GM19238 (cell line): ENCODE data around the gene ST3GAL4.

Experiments
- DNase-seq: peaks from one replicate; pipeline ENCODE4 v3.0.0; 2011; ENCODE audit warnings: low spot score; ENCODE audit not compliant: insufficient read length

Gene ST3GAL4

DNA sequence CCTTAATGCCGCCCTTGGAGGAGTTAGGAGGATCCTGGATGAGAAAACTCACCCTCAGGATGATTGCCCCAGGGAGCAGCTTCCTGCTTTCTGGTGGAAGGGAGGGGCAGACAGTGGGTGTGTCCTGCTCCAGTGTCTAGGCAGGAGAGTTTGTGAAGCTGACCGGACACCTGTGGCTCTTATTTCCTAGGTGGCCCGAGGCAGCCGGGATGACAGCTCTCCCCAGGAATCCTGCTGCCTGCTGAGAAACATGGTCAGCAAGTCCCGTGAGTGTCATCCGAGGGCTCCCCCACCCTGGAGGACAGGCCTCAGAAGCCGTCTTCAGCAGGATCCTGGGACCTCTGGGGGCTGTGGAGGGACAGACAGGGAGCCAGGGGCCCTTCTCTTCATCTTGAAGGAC lies 50.4 kb downstream of the ST3GAL4 start:
- DNase-seq: no peak

DNA sequence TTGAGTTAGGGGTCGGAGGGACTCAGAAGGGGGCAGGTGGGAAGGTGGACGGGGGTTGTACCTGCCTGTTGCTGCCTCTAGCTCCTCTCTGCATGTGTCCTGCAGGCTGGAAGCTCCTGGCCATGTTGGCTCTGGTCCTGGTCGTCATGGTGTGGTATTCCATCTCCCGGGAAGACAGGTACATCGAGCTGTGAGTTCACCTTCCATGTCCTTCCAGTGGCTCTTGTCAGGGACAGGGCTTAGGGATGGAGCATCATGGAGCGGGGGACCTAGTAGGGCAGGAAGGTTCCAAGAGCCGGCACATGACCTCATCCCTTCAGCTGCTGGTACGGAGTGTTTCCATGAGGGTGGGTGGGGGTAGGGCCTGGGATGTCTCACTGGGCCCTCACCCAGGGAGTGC lies 50.9 kb downstream of the ST3GAL4 start:
- DNase-seq: no peak

- no peak for DNase-seq
These were observed 51.6 kb downstream of the ST3GAL4 start for GRCh38 chr11:126407101-126407521.

GRCh38 chr11:126407682-126408288 lies 52.3 kb downstream of the ST3GAL4 start:
- no peak for DNase-seq

DNA sequence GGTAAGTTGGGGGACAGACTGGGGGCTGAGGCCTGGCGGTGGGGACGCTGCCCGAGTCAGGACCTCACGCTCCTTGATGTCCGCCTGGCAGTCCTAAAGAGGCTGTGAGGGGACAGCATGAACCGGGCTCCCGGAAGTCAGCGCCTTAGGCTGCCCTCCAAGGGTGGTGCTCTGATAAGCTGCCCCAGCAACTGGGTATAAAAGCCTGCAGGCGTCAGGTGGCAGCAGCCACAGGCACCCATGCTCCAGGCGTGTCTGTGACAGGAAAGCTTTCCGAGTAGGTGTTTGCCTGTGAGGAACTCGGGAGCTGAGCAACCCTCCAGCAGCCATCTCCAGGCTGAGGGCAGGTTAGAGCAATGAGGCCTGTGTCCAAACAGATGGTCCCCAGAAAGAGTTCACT lies 53.0 kb downstream of the ST3GAL4 start:
- DNase-seq: no peak

- no peak for DNase-seq
These were observed 53.6 kb downstream of the ST3GAL4 start for GRCh38 chr11:126408901-126409619.

GRCh38 chr11:126409620-126409985 lies 54.1 kb downstream of the ST3GAL4 start:
- DNase-seq: no peak

- no peak for DNase-seq
These were observed 55.2 kb downstream of the ST3GAL4 start for GRCh38 chr11:126410649-126411048.

DNA sequence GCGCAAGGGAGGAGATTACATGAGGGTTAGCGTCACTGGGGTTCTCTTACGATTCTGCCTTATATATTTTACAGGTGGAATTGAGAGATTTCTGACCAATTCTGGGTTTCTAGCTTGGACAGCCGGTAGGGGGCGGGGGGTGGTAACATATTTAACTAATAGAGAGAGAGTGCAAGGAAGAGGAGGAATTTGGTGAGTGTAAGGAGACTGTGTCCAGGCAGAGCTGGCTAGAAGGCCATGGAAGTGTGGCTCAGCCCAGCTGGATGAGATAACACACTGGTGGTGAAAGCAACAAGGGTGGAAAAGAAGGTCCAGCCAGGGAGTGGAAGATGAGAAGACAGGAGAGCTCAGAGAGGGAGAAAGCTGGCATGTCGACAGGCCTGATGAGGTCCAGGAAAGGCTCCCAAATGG lies 56.5 kb downstream of the ST3GAL4 start:
- DNase-seq: no peak

DNA sequence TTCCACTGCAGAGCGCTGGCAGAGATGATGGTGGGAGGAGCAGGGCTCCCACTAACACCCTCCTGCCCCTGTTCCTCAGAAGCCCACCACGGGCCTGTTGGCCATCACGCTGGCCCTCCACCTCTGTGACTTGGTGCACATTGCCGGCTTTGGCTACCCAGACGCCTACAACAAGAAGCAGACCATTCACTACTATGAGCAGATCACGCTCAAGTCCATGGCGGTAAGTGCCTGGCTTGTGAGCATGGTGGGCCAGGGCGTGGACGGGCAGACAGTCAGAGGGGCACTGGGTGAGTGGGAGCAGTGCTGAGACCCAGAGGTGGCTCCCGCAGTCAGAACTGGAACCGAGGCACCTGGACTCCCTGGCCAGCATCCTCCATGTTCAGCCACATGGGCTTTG lies 57.9 kb downstream of the ST3GAL4 start:
- no peak for DNase-seq

- no peak for DNase-seq
These were observed 58.4 kb downstream of the ST3GAL4 start for GRCh38 chr11:126413843-126414405.

- no peak for DNase-seq
These were observed 59.1 kb downstream of the ST3GAL4 start for GRCh38 chr11:126414615-126415014.

GRCh38 chr11:126415128-126415527 lies 59.6 kb downstream of the ST3GAL4 start:
- no peak for DNase-seq

GRCh38 chr11:126415669-126416420 lies 60.4 kb downstream of the ST3GAL4 start:
- DNase-seq: no peak

GRCh38 chr11:126416542-126417090 lies 61.1 kb downstream of the ST3GAL4 start:
- peak; percentile 89 for DNase-seq

GRCh38 chr11:126417091-126417862 lies 61.8 kb downstream of the ST3GAL4 start:
- DNase-seq: no peak

- no peak for DNase-seq
These were observed 63.4 kb downstream of the ST3GAL4 start for GRCh38 chr11:126418887-126419286.

DNA sequence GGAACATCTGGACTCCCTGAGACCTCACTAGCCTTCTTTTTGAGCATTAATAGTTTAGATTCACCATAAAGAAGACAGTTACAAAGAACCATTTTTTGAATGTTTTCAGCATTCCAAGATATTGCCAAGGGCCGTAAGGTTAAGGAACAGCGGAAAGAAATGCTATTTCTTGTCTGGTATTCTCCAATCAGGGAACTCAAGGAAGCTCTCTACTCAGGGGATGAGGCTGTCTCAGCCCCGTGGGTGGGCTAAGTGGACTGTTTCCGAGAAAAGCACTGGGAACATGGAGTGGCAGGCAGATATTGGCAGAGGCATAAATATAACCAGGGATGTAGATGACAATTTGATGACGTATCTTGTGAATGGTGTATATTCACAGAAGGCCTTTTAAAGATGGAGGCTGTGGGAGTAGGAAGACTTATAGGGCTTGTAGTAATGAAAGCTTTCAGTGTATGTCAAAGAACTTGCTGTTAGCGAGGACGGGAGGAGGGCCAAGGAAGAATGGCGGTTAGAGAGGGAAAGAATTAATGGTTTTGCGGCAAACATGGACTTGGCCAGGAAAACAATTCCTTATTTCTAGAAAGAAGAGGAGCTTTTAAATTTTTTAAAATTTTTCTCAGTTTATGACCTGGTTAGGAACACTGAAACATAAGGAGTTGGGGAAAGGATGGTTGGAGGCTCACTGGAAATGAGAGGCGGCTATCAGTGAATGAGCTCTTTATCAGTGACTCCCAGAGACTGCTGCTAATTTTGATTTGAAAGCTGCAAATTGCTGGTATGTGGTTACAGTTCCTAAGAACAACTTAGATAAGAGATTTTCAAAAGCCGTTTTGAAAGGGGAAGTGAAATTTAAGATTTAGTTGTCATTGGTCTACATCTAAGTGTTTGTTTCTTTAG lies 64.6 kb downstream of the ST3GAL4 start:
- peak; percentile 53 for DNase-seq

DNA sequence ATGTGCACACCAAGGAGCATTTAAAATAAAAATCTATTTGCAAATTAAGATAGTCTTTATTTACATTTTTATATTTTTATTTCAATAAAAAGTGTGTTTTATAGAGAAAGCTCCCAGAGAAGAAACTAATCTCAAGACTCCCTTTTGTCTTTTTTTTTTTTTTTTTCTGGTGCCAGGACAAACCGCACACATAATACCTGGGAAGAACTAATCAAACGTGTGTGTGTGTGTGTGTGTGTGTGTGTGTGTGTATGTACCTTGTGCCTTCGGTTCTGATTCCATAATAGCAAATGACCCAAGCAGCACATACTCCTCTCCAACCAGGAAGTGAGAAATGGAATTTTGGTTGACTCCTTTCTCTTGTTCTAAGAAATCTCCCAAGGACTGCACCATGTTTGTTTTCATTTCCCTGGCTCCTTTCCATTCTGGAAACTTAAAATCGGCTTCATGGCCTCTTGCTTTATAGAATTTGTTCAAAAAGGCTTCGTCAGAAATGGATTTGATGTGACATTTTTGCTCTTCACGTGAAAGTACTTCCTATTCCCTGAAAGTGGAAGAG lies 65.3 kb downstream of the ST3GAL4 start:
- DNase-seq: no peak

DNA sequence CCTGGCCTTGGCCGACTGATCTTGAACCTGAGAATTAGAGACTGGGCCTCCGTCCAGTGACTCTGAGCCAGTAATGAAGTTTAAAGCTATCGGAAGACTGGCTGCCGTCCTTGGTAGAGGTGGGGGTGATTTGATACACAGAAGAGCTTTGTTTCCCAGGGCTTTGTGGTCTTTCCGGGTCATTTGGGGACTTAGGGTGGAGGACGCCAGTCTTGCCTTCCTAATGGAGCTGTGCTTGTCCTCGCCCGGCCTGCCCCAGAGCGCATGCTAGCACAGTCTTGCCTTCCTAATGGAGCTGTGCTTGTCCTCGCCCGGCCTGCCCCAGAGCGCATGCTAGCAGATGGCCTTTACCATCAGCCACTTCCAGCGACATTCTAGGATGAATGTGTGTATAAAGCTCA lies 65.8 kb downstream of the ST3GAL4 start:
- no peak for DNase-seq
